Astrocyte (in vitro differentiated cells and primary cell): Measurements from ENCODE around the gene ZFPM1. TPM values are rescaled to one million over a fixed set of nuclear protein-coding genes. Genes with fewer than 3 reads are reported as not detected.
A peak's percentile ranks its signal among the peaks of the same experiment; 100 is the strongest.

Source experiments
- DNase-seq: peaks from one replicate; pipeline ENCODE4 v3.0.0-alpha.2; 2010; ENCODE audit warnings: low read depth
- FAIRE-seq: peaks from 2 replicates; lab custom pipeline; 2011; peaks lifted over from hg19 to GRCh38; lab: Jason Lieb, UNC
- H2AFZ ChIP-seq: 2 replicates; pipeline ENCODE4 v1.6.0; 2012; ENCODE audit warnings: low read depth, low read length, inconsistent platforms
- H3K27ac ChIP-seq: 2 replicates; pipeline ENCODE4 v1.5.1; 2011; ENCODE audit warnings: low read depth, low read length, inconsistent platforms
- H3K27me3 ChIP-seq: 2 replicates; pipeline ENCODE4 v1.6.0; 2011; ENCODE audit warnings: low read length, inconsistent platforms; ENCODE audit not compliant: insufficient read depth
- H3K36me3 ChIP-seq: 2 replicates; pipeline ENCODE4 v1.5.1; 2011; ENCODE audit warnings: low read length, inconsistent platforms; ENCODE audit not compliant: insufficient read depth
- H3K4me1 ChIP-seq: 2 replicates; pipeline ENCODE4 v1.5.1; 2011; ENCODE audit warnings: low read length, inconsistent platforms; ENCODE audit not compliant: insufficient read depth
- H3K4me2 ChIP-seq: 2 replicates; pipeline ENCODE4 v1.6.0; 2012; ENCODE audit warnings: low read length, inconsistent platforms
- H3K4me3 ChIP-seq: 2 replicates; pipeline ENCODE4 v1.5.1; 2011; ENCODE audit warnings: low read depth, mild to moderate bottlenecking, low read length, inconsistent platforms; ENCODE audit not compliant: insufficient read depth
- H3K79me2 ChIP-seq: 2 replicates; pipeline ENCODE4 v1.6.0; 2012; ENCODE audit warnings: mild to moderate bottlenecking, low read length, inconsistent platforms; ENCODE audit not compliant: insufficient read depth
- H3K9ac ChIP-seq: 2 replicates; pipeline ENCODE4 v1.6.0; 2012; ENCODE audit warnings: mild to moderate bottlenecking, low read length, inconsistent platforms
- H3K9me3 ChIP-seq: 2 replicates; pipeline ENCODE4 v1.5.1; 2012; ENCODE audit warnings: low read depth, mild to moderate bottlenecking, low read length, inconsistent platforms; ENCODE audit not compliant: insufficient read depth
- H4K20me1 ChIP-seq: 2 replicates; pipeline ENCODE4 v1.6.0; 2012; ENCODE audit warnings: low read length, inconsistent platforms; ENCODE audit not compliant: insufficient read depth
- H3K27ac Mint-ChIP-seq: one replicate; pipeline ENCODE4 v1.8.0; 2021; ENCODE audit warnings: mild to moderate bottlenecking, mixed read lengths; ENCODE audit not compliant: unreplicated experiment
- H3K27me3 Mint-ChIP-seq: one replicate; pipeline ENCODE4 v1.8.0; 2021; ENCODE audit warnings: low read depth, mixed read lengths; ENCODE audit not compliant: unreplicated experiment
- H3K36me3 Mint-ChIP-seq: one replicate; pipeline ENCODE4 v1.8.0; 2021; ENCODE audit warnings: low read depth, mixed read lengths; ENCODE audit not compliant: unreplicated experiment
- H3K4me1 Mint-ChIP-seq: one replicate; pipeline ENCODE4 v1.8.0; 2021; ENCODE audit warnings: low read depth, mixed read lengths; ENCODE audit not compliant: unreplicated experiment
- H3K4me3 Mint-ChIP-seq: one replicate; pipeline ENCODE4 v1.8.0; 2021; ENCODE audit warnings: mild to moderate bottlenecking, moderate library complexity, mixed read lengths; ENCODE audit not compliant: unreplicated experiment
- H3K9me3 Mint-ChIP-seq: one replicate; pipeline ENCODE4 v1.8.0; 2021; ENCODE audit warnings: mild to moderate bottlenecking, mixed read lengths; ENCODE audit not compliant: unreplicated experiment
- EZH2 ChIP-seq: IDR thresholded peaks from 2 replicates; pipeline ENCODE4 v1.6.1; 2012; ENCODE audit warnings: mild to moderate bottlenecking, low read length, inconsistent platforms; ENCODE audit not compliant: insufficient read depth
- total RNA-seq: library from RNA; stranded (reverse); gene quantifications from 2 replicates; pipeline ENCODE4 v1.2.1, GENCODE V29; 2021
- TF ChIP-seq, protein P1 (sequence below): IDR thresholded peaks from 2 replicates; pipeline ENCODE4 v1.5.1; 2011; ENCODE audit warnings: low read depth, mild to moderate bottlenecking, inconsistent platforms, low read length, moderate library complexity; ENCODE audit not compliant: insufficient read depth

ZFPM1 gene
- total RNA-seq, 1 donor from 2014 or later, result 8.6 TPM

DNA sequence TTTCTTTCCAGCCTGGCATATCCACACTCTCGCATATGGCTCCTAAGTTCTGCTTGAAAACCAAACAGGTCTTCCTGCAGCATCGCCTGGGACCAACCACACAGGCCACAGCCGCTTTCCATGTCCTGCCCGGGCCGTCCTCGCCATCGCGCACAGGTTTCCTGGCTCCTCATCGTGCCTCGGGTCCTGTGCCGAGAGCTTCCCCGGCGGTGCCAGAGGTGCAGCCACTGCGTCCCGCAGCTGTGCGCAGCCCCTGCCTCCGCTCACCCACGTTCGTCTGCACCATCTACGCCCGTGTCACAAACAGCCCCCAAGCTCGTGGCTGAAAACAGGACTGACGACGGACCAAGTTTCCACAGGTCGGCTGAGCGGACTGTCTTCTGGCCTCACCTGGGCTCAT is 6.3 kb upstream of the ZFPM1 start:
- Histone ChIP-seq H2AFZ (no peak overlapping the region), H3K4me1 (peaks cover 5% of the 10 kb centered on the region), H3K9ac (no peak overlapping the region), H3K4me2 (no peak overlapping the region), H4K20me1 (peaks cover 14% of the 10 kb centered on the region), H3K36me3 (no peaks in the 10 kb centered on the region), H3K9me3 (no peaks in the 10 kb centered on the region), H3K27me3 (peaks cover 6% of the 10 kb centered on the region), H3K79me2 (no peaks in the 10 kb centered on the region), H3K27ac (no peak overlapping the region), H3K4me3 (no peak overlapping the region)
- Mint-ChIP-seq H3K27me3 (peaks cover 25% of the 10 kb centered on the region), H3K9me3 (no peaks in the 10 kb centered on the region), H3K4me3 (peak overlapping the region; percentile 40), H3K27ac (no peak overlapping the region), H3K36me3 (peaks cover 3% of the 10 kb centered on the region), H3K4me1 (no peaks in the 10 kb centered on the region)
- DNase-seq (no peak), FAIRE-seq (no peak)
- TF ChIP-seq, protein P1, sequence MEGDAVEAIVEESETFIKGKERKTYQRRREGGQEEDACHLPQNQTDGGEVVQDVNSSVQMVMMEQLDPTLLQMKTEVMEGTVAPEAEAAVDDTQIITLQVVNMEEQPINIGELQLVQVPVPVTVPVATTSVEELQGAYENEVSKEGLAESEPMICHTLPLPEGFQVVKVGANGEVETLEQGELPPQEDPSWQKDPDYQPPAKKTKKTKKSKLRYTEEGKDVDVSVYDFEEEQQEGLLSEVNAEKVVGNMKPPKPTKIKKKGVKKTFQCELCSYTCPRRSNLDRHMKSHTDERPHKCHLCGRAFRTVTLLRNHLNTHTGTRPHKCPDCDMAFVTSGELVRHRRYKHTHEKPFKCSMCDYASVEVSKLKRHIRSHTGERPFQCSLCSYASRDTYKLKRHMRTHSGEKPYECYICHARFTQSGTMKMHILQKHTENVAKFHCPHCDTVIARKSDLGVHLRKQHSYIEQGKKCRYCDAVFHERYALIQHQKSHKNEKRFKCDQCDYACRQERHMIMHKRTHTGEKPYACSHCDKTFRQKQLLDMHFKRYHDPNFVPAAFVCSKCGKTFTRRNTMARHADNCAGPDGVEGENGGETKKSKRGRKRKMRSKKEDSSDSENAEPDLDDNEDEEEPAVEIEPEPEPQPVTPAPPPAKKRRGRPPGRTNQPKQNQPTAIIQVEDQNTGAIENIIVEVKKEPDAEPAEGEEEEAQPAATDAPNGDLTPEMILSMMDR, result no peak
- TF ChIP-seq EZH2, result no peak

DNA sequence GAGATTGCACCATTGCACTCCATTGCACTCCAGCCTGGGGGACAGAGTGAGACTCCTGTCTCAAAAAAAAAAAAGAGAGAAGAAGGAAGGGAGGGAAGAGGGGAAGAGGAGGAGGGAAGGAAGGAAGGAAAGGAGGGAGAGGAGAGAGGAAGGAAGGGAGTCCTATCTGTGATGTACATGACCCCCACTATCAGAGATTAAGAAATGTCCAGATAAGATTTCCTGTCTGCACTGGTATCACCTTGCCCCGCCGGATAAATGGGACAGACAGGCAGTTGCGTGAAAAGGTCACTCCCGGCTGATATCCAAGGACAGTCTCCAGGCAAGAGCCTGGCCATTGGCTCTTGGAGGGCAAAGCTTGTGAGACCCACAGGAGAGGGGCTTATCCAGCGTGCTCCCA is 5.2 kb upstream of the ZFPM1 start:
- no peak for DNase-seq
- Mint-ChIP-seq H3K4me3 (no peak overlapping the region), H3K27ac (no peak overlapping the region), H3K9me3 (no peaks in the 10 kb centered on the region), H3K27me3 (peaks cover 25% of the 10 kb centered on the region), H3K36me3 (peaks cover 3% of the 10 kb centered on the region), H3K4me1 (no peaks in the 10 kb centered on the region)
- Histone ChIP-seq H3K4me1 (peaks cover 10% of the 10 kb centered on the region), H3K36me3 (no peaks in the 10 kb centered on the region), H3K79me2 (no peaks in the 10 kb centered on the region), H3K9me3 (no peaks in the 10 kb centered on the region), H3K9ac (no peak overlapping the region), H3K4me3 (no peak overlapping the region), H3K4me2 (no peak overlapping the region), H3K27ac (no peak overlapping the region), H4K20me1 (peaks cover 5% of the 10 kb centered on the region), H2AFZ (no peak overlapping the region), H3K27me3 (peaks cover 6% of the 10 kb centered on the region)
- TF ChIP-seq EZH2, result no peak
- TF ChIP-seq, protein P1, result no peak
- no peak for FAIRE-seq

DNA sequence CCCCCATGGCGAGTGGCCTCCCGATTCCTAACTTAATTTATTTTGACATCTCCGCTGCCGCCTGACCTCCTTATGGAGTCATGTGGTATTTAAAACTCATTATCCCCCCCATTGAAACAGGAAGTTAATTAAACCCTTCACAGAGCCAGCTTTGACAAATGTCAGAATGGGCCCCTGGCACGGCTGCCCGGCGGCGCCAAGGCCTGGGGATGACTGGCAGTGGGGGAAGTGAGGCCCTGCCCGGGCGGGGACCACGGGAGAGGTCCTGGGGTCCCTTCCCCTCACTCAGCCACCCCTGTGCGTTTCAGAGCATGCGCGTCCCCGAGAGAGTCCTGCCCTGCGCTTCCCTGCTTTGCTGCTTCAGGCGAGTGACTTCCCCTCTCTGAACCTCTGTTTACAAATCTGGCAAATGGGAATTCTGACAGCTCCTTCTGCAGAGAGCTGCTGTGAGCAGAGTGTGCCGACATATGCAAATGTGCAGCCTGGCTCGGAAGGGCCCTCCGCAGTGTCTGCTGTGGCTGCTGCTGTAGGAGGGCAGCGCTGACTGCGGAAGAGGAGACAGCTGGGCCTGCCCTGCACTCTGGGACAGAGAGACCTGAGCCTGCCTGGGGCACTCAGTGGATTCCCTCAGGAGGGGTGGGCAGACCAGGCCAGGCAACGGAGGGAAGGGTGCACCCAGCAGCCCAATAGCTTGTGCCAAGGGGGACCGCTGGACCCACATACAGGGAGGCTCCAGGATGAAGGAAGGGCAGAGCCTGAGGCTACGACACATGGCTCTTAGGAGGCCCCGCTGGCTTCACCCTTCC is 4.4 kb upstream of the ZFPM1 start:
- H3K27me3 ChIP-seq, result peaks cover 6% of the 10 kb centered on the region
- H3K79me2 ChIP-seq, result no peaks in the 10 kb centered on the region
- H3K9ac ChIP-seq, result no peak overlapping the region
- Mint-ChIP-seq H3K36me3 (peaks cover 3% of the 10 kb centered on the region), H3K4me1 (no peaks in the 10 kb centered on the region), H3K27ac (no peak overlapping the region), H3K4me3 (no peak overlapping the region), H3K9me3 (no peaks in the 10 kb centered on the region), H3K27me3 (peaks cover 25% of the 10 kb centered on the region)
- no peak overlapping the region for H2AFZ ChIP-seq
- TF ChIP-seq, protein P1, result no peak
- no peak for TF ChIP-seq EZH2
- H3K4me1 ChIP-seq, result peaks cover 10% of the 10 kb centered on the region
- H4K20me1 ChIP-seq, result no peaks in the 10 kb centered on the region
- H3K9me3 ChIP-seq, result no peaks in the 10 kb centered on the region
- no peak for FAIRE-seq
- no peak overlapping the region for H3K27ac ChIP-seq
- H3K4me3 ChIP-seq, result no peak overlapping the region
- no peak overlapping the region for H3K4me2 ChIP-seq
- no peak for DNase-seq
- no peaks in the 10 kb centered on the region for H3K36me3 ChIP-seq
